ENCODE results near the gene PNLIPRP2. TPM values are rescaled to one million over a fixed set of nuclear protein-coding genes. Genes with fewer than 3 reads are reported as not detected.

Gene PNLIPRP2
- total RNA-seq, 1 experiment from 2014 or later = 0.24 TPM

DNA sequence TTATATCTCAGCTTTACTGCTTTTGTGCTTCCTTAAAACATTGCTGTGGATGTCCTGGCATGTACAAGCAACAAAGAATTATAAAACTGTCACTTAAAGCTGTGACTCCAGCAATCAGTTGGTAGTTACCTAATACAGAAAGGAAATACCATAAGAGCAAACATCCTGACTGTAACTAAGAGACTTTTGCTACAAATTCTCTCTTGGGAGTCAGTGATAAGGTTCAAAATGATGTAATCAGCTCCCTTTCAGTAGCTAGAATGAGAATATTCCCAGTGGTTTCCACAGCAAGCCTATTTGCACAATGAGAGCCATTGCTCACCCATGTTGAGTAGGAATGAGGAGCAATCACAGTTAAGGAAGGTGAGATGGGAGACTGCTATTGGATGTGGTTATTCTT, 22.4 kb upstream of the PNLIPRP2 start:
- TF ChIP-seq, protein P1, sequence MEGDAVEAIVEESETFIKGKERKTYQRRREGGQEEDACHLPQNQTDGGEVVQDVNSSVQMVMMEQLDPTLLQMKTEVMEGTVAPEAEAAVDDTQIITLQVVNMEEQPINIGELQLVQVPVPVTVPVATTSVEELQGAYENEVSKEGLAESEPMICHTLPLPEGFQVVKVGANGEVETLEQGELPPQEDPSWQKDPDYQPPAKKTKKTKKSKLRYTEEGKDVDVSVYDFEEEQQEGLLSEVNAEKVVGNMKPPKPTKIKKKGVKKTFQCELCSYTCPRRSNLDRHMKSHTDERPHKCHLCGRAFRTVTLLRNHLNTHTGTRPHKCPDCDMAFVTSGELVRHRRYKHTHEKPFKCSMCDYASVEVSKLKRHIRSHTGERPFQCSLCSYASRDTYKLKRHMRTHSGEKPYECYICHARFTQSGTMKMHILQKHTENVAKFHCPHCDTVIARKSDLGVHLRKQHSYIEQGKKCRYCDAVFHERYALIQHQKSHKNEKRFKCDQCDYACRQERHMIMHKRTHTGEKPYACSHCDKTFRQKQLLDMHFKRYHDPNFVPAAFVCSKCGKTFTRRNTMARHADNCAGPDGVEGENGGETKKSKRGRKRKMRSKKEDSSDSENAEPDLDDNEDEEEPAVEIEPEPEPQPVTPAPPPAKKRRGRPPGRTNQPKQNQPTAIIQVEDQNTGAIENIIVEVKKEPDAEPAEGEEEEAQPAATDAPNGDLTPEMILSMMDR (conservative IDR thresholded peaks at IDR 0.05) = no peak
- Histone ChIP-seq H2AK5ac (ENCODE audit: insufficient read length, low read length) (no peak overlapping the region), H4K8ac (replicated peaks; ENCODE audit: insufficient read length, low read depth, low read length) (no peak overlapping the region), H3K27ac (ENCODE audit: insufficient read length, low read depth, low read length) (no peak overlapping the region), H3T11ph (ENCODE audit: low read length) (no peak overlapping the region), H2BK12ac (ENCODE audit: insufficient read length, low read depth, low read length) (no peak overlapping the region), H4K5ac (ENCODE audit: insufficient read length, low read depth, low read length) (no peak overlapping the region), H2AFZ (ENCODE audit: low read length) (no peak overlapping the region), H2BK15ac (ENCODE audit: low read depth, low read length) (no peak overlapping the region), H4K20me1 (ENCODE audit: control insufficient read depth, insufficient read depth, insufficient read length) (no peaks in the 10 kb centered on the region), H3K23me2 (ENCODE audit: insufficient read length, low read depth, low read length, poor library complexity, severe bottlenecking) (no peaks in the 10 kb centered on the region), H3K14ac (ENCODE audit: insufficient read depth, low read length) (no peak overlapping the region), H3K79me2 (ENCODE audit: insufficient read depth, low read length) (no peaks in the 10 kb centered on the region), H4K91ac (ENCODE audit: insufficient read length, low read depth, low read length) (no peak overlapping the region), H3K27me3 (ENCODE audit: insufficient read depth, low read length) (no peaks in the 10 kb centered on the region; the same call in 1 of the 2 replicates), H2BK20ac (ENCODE audit: low read depth, low read length, poor library complexity, severe bottlenecking) (no peak overlapping the region), H3K4ac (ENCODE audit: low read depth, low read length) (no peak overlapping the region), H2BK120ac (ENCODE audit: low read depth, low read length, poor library complexity, severe bottlenecking) (no peak overlapping the region), H3K18ac (ENCODE audit: insufficient read length, low read depth, low read length) (no peak overlapping the region), H3K9ac (ENCODE audit: extremely low read depth, insufficient read length, low read length) (no peak overlapping the region), H3K9me3 (ENCODE audit: control insufficient read depth, low read depth, low read length) (no peaks in the 10 kb centered on the region), H3K4me1 (ENCODE audit: insufficient read depth, low read length) (no peaks in the 10 kb centered on the region), H3K4me2 (ENCODE audit: insufficient read depth, insufficient read length, low read length) (no peak overlapping the region), H2BK5ac (ENCODE audit: insufficient read length, low read length) (no peak overlapping the region), H3K23ac (ENCODE audit: insufficient read length, low read depth, low read length) (no peak overlapping the region), H3K56ac (ENCODE audit: insufficient read length, low read depth, low read length) (no peak overlapping the region), H3K79me1 (ENCODE audit: insufficient read depth, low read depth, low read length, poor library complexity, severe bottlenecking) (no peaks in the 10 kb centered on the region)
- Mint-ChIP-seq H3K4me3 (no peak overlapping the region), H3K9me3 (no peaks in the 10 kb centered on the region), H3K4me1 (peaks cover 11 to 14% of the 10 kb centered on the region in 2 experiments), H3K27me3 (ENCODE audit: low read depth) (peaks cover 4% of the 10 kb centered on the region), H3K27ac (no peak overlapping the region), H3K36me3 (ENCODE audit: insufficient read depth in 1 of 3, low read depth in 3 of 3) (no peaks in the 10 kb centered on the region)
- no peak for DNase-seq
